HG02610 (cell line): ENCODE results near the gene ASXL1.
A peak's percentile ranks its signal among the peaks of the same experiment; 100 is the strongest.

ENCODE experiments used
- ATAC-seq: cut with Tn5 transposase; IDR thresholded peaks from one replicate; pipeline ENCODE4 v1.9.1; 2021; ENCODE audit warnings: mild to moderate bottlenecking, moderate library complexity; ENCODE audit not compliant: unreplicated experiment

The ASXL1 gene

GRCh38 chr20:32476684-32477593 is 118.8 kb downstream of the ASXL1 start:
- ATAC-seq, result no peak

GRCh38 chr20:32477594-32478512 is 119.7 kb downstream of the ASXL1 start:
- ATAC-seq, result no peak

- ATAC-seq, result no peak
These were observed 120.4 kb downstream of the ASXL1 start for GRCh38 chr20:32478576-32478975.

GRCh38 chr20:32479012-32479411 is 120.9 kb downstream of the ASXL1 start:
- no peak for ATAC-seq

- no peak for ATAC-seq
These were observed 121.6 kb downstream of the ASXL1 start for GRCh38 chr20:32479697-32480171.

GRCh38 chr20:32480371-32481241 is 122.5 kb downstream of the ASXL1 start:
- no peak for ATAC-seq

GRCh38 chr20:32481311-32482142 is 123.4 kb downstream of the ASXL1 start:
- no peak for ATAC-seq

GRCh38 chr20:32482143-32482441 is 124.0 kb downstream of the ASXL1 start:
- no peak for ATAC-seq

GRCh38 chr20:32482442-32483261 is 124.5 kb downstream of the ASXL1 start:
- no peak for ATAC-seq

- no peak for ATAC-seq
These were observed 125.5 kb downstream of the ASXL1 start for GRCh38 chr20:32483351-32484224.

GRCh38 chr20:32484225-32484957 is 126.3 kb downstream of the ASXL1 start:
- ATAC-seq, result no peak

- peak; percentile 71 for ATAC-seq
These were observed 127.0 kb downstream of the ASXL1 start for GRCh38 chr20:32484958-32485769.

- no peak for ATAC-seq
These were observed 127.8 kb downstream of the ASXL1 start for GRCh38 chr20:32485770-32486478.

- no peak for ATAC-seq
These were observed 129.2 kb downstream of the ASXL1 start for GRCh38 chr20:32487381-32487780.

GRCh38 chr20:32488066-32488838 is 130.1 kb downstream of the ASXL1 start:
- no peak for ATAC-seq
